ENCODE measurements around the gene NECTIN1. TPM values are rescaled to one million over a fixed set of nuclear protein-coding genes. Genes with fewer than 3 reads are reported as not detected.
"Not testable (repeated sequence)": the region's sequence is repeated elsewhere in the genome, so short reads cannot be mapped to it uniquely, and the experiment has no call there.

The NECTIN1 gene
- total and polyA plus RNA-seq, 2 of the 13 experiments (the other 11 are each of a cell fraction or from before 2014, with no cell fraction given), result 3.9 to 7.3 TPM

- no peak for TF ChIP-seq RNF219 (CRISPR knock-in tag; IDR thresholded peaks at IDR 0.05)
Observed at GRCh38 chr11:119602745-119603373, 126.1 kb downstream of the NECTIN1 start (continued).

GRCh38 chr11:119599864-119600541 lies 129.0 kb downstream of the NECTIN1 start:
- FAIRE-seq, result no peak

GRCh38 chr11:119595941-119596340 lies 133.1 kb downstream of the NECTIN1 start:
- H3K4me2 ChIP-seq (ENCODE audit: low read depth, low read length); in situ Hi-C loops (cut with HindIII; ENCODE audit: extremely low pct_ligation_motif_present, low pct_unique_long_range_greater_than_20kb); H3K4me1 ChIP-seq (ENCODE audit: insufficient read depth, low read length); H3K9me3 ChIP-seq (ENCODE audit: low read length); intact Hi-C loops (cut with micrococcal nuclease; ENCODE audit: unreplicated experiment); FAIRE-seq; BruUV-seq (replicated peaks); CTCF ChIA-PET (ENCODE audit: low intra/inter-chr PET ratio, low total read pairs); H3K79me2 ChIP-seq (ENCODE audit: insufficient read depth, low read length); H3K4me3 ChIP-seq (replicated peaks in 1 of 3; ENCODE audit: insufficient read depth in 1 of 3, low read depth in 2 of 3, low read length in 3 of 3); H3K27ac ChIP-seq (ENCODE audit: extremely low read length, insufficient read depth, low read length); H2AFZ ChIP-seq (ENCODE audit: low read length); H3K36me3 ChIP-seq (replicated peaks in 1 of 2; ENCODE audit: control insufficient read depth in 1 of 2, insufficient read depth in 2 of 2, low read length in 2 of 2); H3K9ac ChIP-seq (ENCODE audit: insufficient read depth, low read depth, low read length); DNase-seq (ENCODE audit: low spot score); ATAC-seq; H4K20me1 ChIP-seq (ENCODE audit: insufficient read depth, low read length); POLR2A ChIA-PET: not testable (repeated sequence)
- WGBS (ENCODE audit: low lambda C conversion rate), result 6% methylated on average over 2 of the region's 2 CpGs
- peaks cover 0 to 15% of the 10 kb centered on the region in 2 experiments; a peak in 3 of 5 replicates for H3K27me3 ChIP-seq (ENCODE audit: control insufficient read depth in 1 of 2, insufficient read depth in 2 of 2, low read length in 2 of 2)

More at GRCh38 chr11:119599864-119600541, 129.0 kb downstream of the NECTIN1 start:
- Histone ChIP-seq H3K9me3 (ENCODE audit: low read length) (no peaks in the 10 kb centered on the region), H4K20me1 (ENCODE audit: insufficient read depth, low read length) (no peaks in the 10 kb centered on the region), H3K4me3 (replicated peaks in 1 of 3; ENCODE audit: insufficient read depth in 1 of 3, low read depth in 2 of 3, low read length in 3 of 3) (no peak overlapping the region), H3K36me3 (replicated peaks in 1 of 2; ENCODE audit: control insufficient read depth in 1 of 2, insufficient read depth in 2 of 2, low read length in 2 of 2) (no peaks in the 10 kb centered on the region), H3K4me2 (ENCODE audit: low read depth, low read length) (no peak overlapping the region), H3K9ac (ENCODE audit: insufficient read depth, low read depth, low read length) (no peak overlapping the region), H3K79me2 (ENCODE audit: insufficient read depth, low read length) (no peaks in the 10 kb centered on the region), H2AFZ (ENCODE audit: low read length) (no peak overlapping the region), H3K4me1 (ENCODE audit: insufficient read depth, low read length) (no peaks in the 10 kb centered on the region), H3K27ac (ENCODE audit: extremely low read length, insufficient read depth, low read length) (no peak overlapping the region), H3K27me3 (ENCODE audit: control insufficient read depth in 1 of 2, insufficient read depth in 2 of 2, low read length in 2 of 2) (peaks cover 0 to 32% of the 10 kb centered on the region in 2 experiments; a peak in 3 of 5 replicates)
- 21% methylated on average over 9 of the region's 10 CpGs for WGBS (ENCODE audit: low lambda C conversion rate)
- BruUV-seq (replicated peaks), result no TSS peak
- ATAC-seq (no peak), DNase-seq (ENCODE audit: low spot score) (no peak)
- intact Hi-C loops (cut with micrococcal nuclease; ENCODE audit: unreplicated experiment) (no loop called here), in situ Hi-C loops (cut with HindIII; ENCODE audit: extremely low pct_ligation_motif_present, low pct_unique_long_range_greater_than_20kb) (no loop called here)
- TF ChIP-seq RARA (CRISPR knock-in tag; IDR thresholded peaks at IDR 0.05) (no peak), ZNF816 (CRISPR knock-in tag; IDR thresholded peaks at IDR 0.05; ENCODE audit: borderline replicate concordance) (no peak), MBD4 (IDR thresholded peaks at IDR 0.05; ENCODE audit: borderline replicate concordance, low read length) (no peak), ZNF577 (CRISPR knock-in tag; IDR thresholded peaks at IDR 0.05; ENCODE audit: borderline replicate concordance, low read depth) (no peak), PCBP2 (optimal IDR thresholded peaks at IDR 0.05; ENCODE audit: low read depth, low read length, poor library complexity, severe bottlenecking) (no peak), NFIC (IDR thresholded peaks at IDR 0.05; ENCODE audit: low read length) (no peak), HDAC6 (IDR thresholded peaks at IDR 0.05; ENCODE audit: low read depth, low read length) (no peak), ZBTB7B (CRISPR knock-in tag; IDR thresholded peaks at IDR 0.05) (no peak), TAF15 (IDR thresholded peaks at IDR 0.05; ENCODE audit: low read depth, low read length, poor library complexity, severe bottlenecking) (no peak), ZNF225 (CRISPR knock-in tag; IDR thresholded peaks at IDR 0.05) (no peak), ATF3 (CRISPR knock-in tag; IDR thresholded peaks at IDR 0.05) (no peak), SIX4 (CRISPR knock-in tag; IDR thresholded peaks at IDR 0.05) (no peak), ZNF569 (CRISPR knock-in tag; IDR thresholded peaks at IDR 0.05; ENCODE audit: borderline replicate concordance) (no peak), GATA4 (IDR thresholded peaks at IDR 0.05; ENCODE audit: borderline replicate concordance, low read depth) (no peak), ETS1 (CRISPR knock-in tag; IDR thresholded peaks at IDR 0.05) (no peak), SIN3B (IDR thresholded peaks at IDR 0.05; ENCODE audit: low read length) (no peak), GFI1 (CRISPR knock-in tag; IDR thresholded peaks at IDR 0.05; ENCODE audit: borderline replicate concordance) (no peak)
- ChIA-PET CTCF (ENCODE audit: low intra/inter-chr PET ratio, low total read pairs) (no interaction called here), POLR2A (no interaction called here)

All from HepG2 (cell line).